ENCODE data around the gene RHOXF1.

DNA sequence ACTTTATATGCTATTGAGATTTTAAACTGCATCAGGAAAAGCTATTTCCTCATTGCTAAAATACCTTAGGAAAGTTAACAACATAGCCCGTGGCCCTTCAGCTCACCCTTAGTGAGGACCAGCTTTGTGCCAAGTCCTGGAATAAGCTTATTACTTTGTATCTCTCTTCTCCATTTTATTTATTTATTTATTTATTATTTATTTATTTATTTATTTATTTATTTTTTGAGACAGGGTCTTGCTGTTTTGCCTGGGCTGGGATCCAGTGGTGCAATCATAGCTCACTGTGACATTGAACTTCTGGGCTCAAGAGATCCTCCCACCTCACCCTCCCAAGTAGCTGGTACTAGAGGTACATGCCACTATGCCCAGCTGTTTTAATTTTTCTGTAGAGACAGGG is 6.3 kb downstream of the RHOXF1 start:
- TF ChIP-seq, protein P1, sequence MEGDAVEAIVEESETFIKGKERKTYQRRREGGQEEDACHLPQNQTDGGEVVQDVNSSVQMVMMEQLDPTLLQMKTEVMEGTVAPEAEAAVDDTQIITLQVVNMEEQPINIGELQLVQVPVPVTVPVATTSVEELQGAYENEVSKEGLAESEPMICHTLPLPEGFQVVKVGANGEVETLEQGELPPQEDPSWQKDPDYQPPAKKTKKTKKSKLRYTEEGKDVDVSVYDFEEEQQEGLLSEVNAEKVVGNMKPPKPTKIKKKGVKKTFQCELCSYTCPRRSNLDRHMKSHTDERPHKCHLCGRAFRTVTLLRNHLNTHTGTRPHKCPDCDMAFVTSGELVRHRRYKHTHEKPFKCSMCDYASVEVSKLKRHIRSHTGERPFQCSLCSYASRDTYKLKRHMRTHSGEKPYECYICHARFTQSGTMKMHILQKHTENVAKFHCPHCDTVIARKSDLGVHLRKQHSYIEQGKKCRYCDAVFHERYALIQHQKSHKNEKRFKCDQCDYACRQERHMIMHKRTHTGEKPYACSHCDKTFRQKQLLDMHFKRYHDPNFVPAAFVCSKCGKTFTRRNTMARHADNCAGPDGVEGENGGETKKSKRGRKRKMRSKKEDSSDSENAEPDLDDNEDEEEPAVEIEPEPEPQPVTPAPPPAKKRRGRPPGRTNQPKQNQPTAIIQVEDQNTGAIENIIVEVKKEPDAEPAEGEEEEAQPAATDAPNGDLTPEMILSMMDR (IDR thresholded peaks at IDR 0.05): no peak
- TF ChIP-seq POLR2AphosphoS5 (IDR thresholded peaks at IDR 0.05; ENCODE audit: low read depth, low read length) (no peak), SIN3A (IDR thresholded peaks at IDR 0.05; ENCODE audit: borderline replicate concordance, insufficient read depth, low read depth, low read length) (no peak), TCF7L2 (IDR thresholded peaks at IDR 0.05; ENCODE audit: low read depth, low read length) (no peak)
- TF ChIP-seq, protein P2, sequence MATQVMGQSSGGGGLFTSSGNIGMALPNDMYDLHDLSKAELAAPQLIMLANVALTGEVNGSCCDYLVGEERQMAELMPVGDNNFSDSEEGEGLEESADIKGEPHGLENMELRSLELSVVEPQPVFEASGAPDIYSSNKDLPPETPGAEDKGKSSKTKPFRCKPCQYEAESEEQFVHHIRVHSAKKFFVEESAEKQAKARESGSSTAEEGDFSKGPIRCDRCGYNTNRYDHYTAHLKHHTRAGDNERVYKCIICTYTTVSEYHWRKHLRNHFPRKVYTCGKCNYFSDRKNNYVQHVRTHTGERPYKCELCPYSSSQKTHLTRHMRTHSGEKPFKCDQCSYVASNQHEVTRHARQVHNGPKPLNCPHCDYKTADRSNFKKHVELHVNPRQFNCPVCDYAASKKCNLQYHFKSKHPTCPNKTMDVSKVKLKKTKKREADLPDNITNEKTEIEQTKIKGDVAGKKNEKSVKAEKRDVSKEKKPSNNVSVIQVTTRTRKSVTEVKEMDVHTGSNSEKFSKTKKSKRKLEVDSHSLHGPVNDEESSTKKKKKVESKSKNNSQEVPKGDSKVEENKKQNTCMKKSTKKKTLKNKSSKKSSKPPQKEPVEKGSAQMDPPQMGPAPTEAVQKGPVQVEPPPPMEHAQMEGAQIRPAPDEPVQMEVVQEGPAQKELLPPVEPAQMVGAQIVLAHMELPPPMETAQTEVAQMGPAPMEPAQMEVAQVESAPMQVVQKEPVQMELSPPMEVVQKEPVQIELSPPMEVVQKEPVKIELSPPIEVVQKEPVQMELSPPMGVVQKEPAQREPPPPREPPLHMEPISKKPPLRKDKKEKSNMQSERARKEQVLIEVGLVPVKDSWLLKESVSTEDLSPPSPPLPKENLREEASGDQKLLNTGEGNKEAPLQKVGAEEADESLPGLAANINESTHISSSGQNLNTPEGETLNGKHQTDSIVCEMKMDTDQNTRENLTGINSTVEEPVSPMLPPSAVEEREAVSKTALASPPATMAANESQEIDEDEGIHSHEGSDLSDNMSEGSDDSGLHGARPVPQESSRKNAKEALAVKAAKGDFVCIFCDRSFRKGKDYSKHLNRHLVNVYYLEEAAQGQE (IDR thresholded peaks at IDR 0.05; ENCODE audit: insufficient read depth in 1 of 2, low read depth in 2 of 2, low read length in 1 of 2): no peak

All from Panc1 (cell line).